GM18907 (cell line): ENCODE measurements around the gene GIT2.
"Not testable (repeated sequence)": the region's sequence is repeated elsewhere in the genome, so short reads cannot be mapped to it uniquely, and the experiment has no call there.

Experiments used
- ATAC-seq: cut with Tn5 transposase; IDR thresholded peaks from one replicate; pipeline ENCODE4 v1.9.1; 2021; ENCODE audit warnings: mild to moderate bottlenecking, moderate library complexity; ENCODE audit not compliant: unreplicated experiment

GIT2 gene

DNA sequence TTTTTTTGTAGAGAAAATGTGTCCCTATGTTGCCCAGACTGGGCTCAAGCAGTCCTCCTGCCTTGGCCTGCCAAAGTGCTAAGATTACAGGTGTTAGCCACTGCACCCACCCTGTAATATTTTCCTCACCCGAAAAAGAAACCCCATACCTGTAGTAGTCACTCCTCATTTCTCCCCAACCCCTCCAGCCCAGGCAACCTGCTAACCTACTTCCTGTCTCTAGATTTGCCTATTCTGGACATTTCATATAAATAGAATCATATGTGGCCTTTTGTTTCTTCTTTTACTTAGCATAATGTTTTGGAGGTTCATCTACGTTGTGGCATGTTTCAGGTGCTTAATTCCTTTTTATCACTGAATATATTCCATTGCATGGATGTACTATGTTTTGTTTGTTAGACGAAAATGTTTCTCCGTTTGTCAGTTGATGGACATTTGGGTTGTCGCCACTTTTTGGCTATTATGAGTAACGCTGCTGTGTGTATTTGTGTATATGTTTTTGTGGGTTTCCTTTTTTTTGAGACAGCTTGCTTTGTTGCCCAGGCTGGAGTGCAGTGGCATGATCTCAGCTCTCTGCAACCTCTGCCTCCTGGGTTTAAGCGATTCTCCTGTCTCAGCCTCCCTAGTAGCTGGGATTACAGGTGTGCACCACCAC is 9.3 kb upstream of the GIT2 start:
- ATAC-seq, result peak; percentile 52

DNA sequence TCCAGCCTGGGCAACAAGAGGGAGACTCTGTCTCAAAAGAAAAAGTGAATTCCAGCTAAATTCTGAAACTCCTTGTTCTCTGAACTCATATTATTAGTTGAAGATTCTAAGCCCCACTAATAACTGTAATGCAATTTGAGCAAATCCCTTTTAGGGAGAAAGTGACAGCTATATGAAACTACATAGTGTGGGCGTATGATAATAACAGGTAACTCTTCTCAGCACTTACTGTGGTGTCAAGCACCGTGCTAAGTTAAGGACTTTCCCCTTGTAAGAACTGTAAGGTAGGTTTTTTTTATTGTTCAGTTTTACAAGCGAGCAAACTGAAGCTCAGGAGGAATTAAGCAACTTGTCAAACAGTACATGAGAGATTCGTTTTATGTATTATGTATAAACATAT is 8.4 kb upstream of the GIT2 start:
- peak; percentile 41 for ATAC-seq

DNA sequence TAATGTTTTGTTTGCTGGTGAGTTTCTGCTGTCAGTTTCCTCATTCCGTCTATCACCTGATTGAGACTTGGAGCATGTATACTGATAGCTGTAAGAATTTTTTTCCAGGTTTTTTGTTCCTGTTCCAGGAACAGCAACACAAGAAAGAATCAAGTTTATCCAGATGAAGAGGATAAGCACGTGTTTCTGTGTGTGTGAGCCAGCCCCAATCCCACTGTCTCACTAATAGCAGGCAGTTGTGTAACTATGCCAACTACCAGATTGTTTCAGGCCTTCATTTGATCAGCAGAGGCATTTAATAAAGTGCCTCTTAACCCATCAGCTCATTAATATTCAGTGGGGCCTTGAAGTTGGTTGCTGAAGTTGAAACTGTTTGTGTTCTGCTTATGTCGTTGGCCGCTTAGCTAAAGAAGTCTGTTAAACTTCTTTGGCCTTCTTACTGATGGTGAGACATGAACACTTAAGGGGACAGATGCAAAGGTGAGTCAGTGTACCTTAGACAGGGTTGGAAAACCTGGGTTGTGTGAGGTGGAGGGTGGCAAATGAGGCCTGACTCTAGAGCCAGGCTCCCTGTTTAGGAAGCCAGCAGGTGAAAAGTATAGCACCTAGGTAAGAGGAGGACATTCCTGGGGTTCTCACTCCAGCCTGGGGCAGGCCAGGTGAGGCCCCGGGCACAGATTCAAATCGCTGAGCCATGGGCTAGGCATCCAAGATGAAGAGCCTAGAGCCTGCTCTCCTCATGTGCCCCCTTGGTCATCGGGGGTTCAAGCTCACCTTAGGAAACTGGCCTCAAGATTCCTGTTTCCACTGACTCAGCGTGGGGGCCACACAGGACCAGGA is 6.7 kb upstream of the GIT2 start:
- ATAC-seq, result no peak

DNA sequence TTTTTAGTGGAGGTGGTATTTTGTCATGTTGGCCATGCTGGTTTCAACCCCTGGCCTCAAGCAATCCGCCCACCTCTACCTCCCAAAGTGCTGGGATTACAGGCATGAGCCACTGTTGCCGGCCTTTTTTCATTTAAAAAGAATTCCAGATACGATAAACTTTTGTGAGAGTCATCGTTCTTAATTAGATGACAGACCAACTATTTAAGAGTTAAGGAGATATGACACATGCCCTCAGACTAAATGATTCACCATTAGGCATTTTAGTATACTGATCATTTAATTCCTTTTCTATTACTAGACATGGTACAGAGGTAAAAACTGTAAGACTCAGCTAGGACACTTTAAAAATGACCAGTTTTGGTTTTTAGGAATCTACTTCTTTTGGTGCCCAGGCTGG is 5.4 kb upstream of the GIT2 start:
- no peak for ATAC-seq

DNA sequence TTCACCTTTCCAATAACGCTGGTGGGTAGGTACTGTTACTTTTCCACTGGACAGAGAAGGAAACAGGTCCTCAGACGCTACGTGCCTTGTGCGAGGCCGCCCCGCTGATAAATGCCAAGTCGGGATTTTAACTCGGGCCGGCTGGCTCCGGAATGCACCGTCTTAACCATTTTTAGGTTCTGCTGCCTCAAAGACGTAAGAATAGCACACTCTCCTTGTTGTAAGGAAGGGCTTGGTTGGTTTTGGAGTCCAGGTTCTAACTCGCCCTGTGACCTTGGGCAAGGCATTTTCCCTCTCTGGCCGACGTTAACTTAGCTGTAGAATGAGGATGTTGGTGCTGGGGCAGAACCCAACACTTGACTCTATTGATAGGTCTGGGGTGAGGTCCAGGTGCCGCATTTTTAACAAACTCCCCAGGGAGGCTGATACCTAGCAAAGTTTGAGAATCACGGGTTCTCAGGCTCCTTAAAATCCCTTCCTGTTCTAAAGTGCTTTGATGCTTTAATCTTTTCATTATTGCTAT is 3.9 kb upstream of the GIT2 start:
- ATAC-seq, result no peak

DNA sequence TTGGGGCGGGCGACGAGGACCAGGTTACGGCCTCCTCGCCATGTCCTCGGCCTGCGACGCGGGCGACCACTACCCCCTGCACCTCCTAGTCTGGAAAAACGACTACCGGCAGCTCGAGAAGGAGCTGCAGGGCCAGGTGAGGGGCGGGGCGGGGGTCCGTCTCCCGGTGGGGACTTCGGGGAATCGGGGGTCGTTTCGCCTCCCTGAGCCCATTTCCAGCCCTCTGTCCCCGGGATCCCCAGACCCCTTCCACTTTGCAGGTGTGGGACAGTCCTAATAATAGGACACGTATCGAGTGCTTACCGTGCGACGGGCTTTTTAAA is 3.4 kb upstream of the GIT2 start:
- ATAC-seq, result no peak

DNA sequence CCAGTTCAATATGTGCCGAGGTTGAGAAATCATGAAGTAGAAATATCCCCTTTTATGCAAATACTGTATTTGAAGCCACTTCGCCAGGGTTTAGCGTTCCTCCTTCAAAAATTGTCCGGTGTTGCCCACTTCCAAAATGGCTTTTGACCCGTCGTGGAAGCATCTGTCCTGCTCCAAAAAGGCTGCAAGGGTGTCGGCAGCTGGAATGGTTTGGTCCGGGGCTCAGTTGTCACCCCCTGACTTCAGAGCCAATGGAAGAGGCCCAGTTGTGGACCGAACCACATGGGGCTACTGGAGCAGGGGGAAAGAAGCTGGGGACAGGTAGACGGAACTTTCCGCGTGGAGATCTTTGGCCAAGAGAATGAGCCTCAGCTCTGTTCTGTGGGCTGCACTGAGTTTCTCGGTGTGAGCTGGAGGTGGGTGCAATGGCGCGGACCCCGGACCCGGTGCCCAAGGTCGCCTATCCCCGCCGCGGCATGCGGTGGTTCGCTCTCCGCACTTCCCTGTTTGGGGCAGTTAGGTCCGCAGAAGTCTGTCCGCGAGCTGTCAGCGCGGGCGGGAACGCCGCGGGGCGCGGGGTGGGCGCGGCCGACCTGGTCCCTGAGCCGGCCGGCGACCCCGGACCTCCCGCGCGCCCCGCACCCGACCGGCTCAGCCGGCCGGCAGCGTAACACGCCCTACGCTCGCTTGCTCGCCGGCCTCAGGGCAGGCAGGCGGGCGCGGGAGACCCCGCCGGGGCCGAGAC is 2.9 kb upstream of the GIT2 start, which contains the start of gene ANKRD13A:
TSS of gene ANKRD13A (plus strand) at position 527 of the 745 bp plus-strand sequence. CDS start 259 bp downstream, outside the sequence.
- ATAC-seq, result peak; percentile 54

DNA sequence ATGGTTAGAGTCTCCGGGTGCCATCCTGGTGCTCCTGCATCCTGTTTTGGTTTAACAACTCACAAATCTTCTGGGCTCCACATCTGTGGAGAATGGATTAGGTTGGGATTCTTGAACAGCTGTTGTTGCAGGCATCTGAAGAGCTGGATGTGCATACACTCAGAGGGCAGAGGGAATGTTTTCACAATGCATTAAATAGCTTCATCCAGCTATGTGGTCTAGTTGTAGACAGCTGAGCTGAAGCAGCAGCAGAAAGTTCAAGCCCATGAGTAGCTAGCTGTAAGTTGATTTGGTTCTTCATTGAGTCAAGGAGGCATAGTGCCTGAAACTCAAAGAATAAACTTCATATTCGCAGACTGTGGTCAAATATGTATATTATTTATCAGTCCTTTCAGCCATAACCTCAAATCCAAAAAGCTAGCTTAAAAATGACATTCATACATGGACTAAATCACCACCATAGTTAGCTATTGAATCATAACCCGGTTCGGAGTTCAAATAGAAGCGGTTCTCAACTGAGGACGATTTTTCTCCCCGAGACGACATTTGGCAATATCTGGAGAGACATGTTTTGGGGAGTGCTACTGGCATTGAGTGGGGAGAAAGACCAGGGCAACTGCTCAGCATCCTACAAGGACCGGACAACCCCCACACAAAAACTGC is 2.2 kb upstream of the GIT2 start:
- ATAC-seq, result no peak

DNA sequence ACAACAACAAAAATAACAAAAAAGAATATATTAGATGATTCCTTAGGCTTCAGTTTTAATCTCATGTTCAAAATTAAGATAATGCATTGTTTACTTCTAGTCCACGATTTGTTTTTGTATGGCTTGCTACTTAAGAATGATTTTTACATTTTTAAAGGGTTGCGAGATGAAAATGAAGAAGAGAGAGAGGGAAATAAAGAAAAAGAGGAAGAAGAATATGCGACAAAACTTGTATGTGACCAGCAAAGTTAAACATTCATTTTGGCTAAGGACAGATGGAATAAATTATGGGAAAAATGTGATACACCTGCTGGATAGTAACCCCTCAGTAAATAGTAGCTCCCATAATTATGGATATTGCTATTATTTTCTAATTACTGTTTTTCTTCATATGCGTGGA is 1.2 kb upstream of the GIT2 start:
- ATAC-seq, result no peak

DNA sequence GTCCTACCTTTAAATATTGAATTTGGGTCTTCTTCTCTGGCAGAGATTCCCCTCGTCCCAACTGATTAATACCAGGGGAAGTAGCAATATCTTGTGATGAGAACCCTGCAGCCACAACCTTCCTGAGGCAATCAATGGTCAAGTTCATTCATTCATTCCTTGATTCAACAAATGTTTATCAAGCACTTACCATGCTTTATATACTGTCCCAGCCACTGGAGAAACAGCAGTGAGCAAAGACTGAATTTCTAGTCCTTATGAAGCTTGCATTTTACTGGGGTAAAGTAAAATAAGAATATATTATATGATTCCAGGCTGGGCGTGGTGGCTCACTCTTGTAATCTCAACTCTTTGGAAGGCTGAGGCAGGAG is 300 bp upstream of the GIT2 start:
- ATAC-seq, result no peak

DNA sequence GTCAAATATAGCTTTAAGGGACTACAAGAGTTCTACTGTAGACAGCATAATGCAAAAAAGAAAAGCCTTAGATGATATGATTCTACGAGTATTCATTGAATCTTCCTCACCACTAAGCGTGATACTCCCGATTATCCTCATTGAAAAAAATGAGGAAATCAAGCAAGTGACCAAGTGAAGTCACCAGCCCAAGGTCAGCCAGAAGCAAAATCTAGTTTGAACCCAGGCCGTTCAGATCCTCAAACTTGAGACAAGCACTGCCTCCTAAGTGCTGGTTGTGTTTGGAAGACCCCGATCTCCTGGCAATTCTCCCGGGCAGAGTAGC is 845 bp downstream of the GIT2 start:
- ATAC-seq, result no peak

DNA sequence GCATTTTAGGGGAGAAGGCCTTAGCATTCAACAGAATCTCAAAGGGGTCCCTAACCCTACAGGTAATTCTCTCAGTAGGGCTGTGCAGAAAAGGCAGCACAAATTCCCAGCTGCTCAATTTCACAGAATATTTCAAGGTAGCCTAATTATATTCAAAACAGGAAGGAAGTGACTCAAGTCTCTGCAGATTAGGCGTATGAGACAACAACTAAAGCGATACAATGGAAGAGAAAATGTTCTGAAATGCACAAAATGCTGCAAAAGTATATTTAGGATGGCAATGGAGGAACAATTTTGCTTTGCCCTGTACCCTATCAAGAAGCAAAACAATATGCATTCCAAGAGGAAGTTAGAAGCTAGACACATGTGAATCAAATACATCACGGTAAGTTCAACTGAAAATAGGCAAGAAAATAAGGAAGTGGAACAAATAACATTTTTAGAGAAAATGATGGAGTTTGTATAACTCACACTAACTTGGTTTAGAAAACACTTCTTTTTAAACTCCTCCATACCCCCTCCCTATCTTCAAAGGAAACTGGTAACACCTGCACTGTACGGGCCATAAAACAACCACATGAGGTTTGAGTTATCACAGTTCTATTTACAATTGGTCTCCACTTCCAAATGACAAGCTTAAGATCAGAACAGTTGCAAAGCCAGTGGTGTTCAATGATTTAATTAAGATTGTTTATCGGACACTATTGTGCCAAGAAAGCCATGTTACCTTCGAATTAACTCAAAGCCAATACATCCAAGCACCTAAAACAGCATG is 1.6 kb downstream of the GIT2 start:
- no peak for ATAC-seq

DNA sequence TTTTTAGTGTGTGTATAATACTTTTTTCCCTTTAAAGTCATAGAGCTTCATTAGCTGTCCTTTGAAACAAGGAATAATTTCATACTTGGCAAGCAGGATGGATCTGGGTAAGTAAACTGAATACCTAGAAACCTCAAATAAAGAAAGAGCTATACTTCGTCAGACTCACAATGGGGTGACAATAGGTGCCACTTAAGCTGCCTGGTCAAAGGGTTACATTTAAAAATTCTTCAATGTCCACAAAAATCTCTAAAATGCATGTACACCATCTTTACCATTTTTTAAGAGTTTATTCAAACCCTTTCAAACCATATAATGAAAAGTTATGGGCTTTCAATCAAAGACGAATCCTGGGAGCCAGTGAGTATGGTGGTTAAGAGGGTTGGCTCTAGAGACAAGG is 3.1 kb downstream of the GIT2 start:
- no peak for ATAC-seq

DNA sequence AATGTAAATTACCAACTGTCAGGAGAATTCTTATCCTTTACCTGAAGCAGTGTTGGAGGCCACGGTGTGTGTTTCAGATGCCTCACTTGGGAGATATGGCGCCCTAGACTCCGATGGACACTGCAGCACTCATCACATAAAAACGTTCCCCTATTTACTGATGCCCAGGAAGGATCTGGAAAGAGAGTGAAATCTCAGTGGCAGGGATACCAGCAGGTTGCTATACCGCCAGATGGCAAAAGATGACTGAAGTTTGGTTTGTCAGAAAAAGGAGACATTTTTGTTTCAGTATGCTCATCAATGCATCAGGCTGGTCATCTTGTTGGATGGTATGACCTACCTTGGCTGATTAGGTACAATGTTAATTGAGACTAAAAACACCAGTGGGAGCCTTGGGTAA is 4.6 kb downstream of the GIT2 start:
- no peak for ATAC-seq

DNA sequence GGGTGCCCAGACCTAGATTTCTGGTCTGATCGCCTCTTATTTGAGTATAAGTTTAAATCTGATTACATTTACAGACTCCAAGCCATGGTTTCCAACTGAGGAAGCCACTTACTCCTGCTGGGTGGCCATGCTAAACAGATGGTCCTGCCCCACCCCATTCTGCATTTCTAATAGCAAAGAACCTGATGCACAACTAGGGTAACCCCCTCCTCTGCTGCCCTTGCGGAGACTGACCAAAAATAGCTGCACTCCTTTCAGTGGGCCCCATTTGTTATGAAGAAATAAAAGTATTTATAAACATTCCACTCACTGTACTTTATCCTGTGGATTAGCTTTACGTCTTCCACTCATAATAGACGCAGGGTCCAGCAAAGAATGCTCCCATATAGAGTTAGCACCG is 6.8 kb downstream of the GIT2 start:
- ATAC-seq, result no peak

DNA sequence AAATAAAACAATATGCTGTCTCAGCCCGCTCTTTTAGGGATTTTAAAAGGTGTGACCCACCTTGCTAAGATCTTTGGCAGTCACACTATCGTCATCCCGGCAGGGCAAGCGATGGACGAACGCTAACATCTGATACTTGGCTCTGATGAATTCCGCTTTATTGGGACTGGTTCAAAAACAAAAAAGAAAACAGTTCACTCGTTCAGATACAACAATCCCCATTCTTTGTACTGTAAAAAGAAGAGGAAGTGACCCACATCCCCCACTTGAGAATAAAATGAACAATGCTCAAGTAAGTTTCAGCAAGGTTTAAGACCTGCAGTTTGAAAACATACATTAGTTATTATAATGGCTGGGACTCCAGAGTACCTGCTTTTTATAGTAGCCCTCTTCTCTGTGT is 7.3 kb downstream of the GIT2 start:
- ATAC-seq, result no peak

DNA sequence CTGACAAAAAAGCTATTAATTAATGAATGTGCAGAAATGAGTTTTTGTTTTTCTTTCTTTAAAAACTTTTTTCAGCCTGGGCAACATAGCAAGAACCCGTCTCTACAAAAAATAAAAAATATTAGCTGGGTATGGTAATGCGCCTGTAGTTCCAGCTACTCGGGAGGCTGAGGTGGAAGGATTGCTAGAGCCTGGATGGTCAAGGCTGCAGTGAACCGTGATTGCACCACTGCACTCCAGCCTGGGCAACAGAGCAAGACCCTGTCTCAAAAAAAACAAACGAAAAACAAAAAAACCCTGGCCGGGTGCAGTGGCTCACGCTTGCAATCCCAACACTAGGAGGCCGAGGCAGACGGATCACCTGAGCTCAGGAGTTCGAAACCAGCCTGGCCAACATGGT is 7.9 kb downstream of the GIT2 start:
- ATAC-seq, result no peak

DNA sequence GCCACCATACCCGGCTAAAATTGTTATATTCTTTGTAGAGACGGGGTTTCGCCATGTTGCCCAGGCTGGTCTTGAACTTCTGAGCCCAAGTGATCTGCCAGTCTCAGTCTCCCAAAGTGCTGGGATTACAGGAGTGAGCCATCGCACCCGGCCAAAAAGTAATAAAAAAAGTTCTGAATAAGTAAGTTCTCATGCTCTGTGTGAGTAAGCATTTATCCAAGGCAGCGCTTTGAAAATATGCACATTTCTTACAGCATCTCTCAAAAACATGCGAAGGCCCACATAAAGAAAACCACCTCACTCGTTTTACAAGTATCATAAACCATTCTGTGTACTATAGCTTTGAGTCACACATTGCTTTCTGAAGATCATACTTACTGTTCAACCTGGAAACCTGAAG is 8.6 kb downstream of the GIT2 start:
- no peak for ATAC-seq

DNA sequence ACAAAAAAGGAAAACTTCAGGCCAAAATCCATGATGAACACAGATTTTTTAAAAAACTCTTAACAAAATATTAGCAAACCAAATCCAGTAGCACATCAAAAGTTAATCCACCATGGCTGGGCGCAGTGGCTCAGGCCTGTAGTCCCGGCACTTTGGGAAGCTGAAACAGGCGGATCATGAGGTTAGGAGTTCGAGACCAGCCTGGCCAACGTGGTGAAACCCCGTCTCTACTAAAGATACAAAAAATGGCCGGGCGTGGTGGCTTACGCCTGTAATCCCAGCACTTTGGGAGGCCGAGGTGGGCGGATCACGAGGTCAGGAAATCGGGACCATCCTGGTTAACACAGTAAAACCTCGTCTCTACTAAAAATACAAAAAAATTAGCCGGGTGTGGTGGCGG is 9.9 kb downstream of the GIT2 start:
- not testable (repeated sequence) for ATAC-seq

DNA sequence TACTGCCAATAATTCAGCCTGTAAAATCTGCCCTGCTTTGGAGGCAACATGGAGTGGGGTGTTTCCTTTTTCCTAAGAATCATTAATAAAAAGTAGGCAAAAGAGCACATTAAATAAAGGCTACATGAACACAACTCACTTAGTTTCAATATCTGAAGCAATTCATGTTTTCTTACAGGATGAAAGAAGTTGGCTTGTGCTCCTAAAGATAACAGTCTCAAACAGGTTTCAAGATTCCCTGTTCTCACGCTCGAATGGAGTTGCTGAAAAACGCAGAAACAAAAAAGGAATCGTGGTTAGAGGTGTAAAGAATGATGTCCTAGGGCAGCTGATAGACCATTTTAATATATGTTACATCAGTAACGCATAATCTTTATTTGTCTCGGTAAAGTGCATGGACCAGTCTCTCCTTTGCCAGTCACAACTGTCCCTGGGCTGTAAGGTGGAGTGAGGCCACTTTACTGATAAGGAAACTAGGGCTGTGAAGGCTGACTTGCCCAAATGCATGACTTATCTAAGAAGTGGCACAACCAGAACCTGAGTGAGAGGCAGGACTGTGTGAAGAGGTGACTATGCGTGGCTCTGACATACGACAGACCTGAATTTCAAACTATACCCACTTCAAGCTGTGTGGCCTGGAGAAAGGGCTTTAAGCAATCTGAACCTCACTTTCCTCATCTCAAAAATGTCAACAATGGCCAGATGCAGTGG is 12.6 kb downstream of the GIT2 start:
- no peak for ATAC-seq
